Left colon (tissue), 2 donors: Measurements from ENCODE around the gene ENKD1. TPM values are rescaled to one million over a fixed set of nuclear protein-coding genes. Genes with fewer than 3 reads are reported as not detected.
A peak's percentile ranks its signal among the peaks of the same experiment; 100 is the strongest.

Experiments
- ATAC-seq: fragments of 200-7000 bp; cut with Tn5 transposase; one replicate; pipeline ENCODE4 v1.9.1; 2020; ENCODE audit warnings: mild to moderate bottlenecking, moderate library complexity
- DNase-seq, 2 donors: peaks; one replicate each; pipeline ENCODE4 v3.0.0-alpha.2; 2020
- intact Hi-C, 2 donors: fragments of 100-400 bp; cut with DNase I in 1 of 2; cut with micrococcal nuclease in 1 of 2; formaldehyde crosslinking; loops; one replicate each; pipeline versions ENCODE4 v1.11.2 to v1.14.0; 2022; cut with DNase I, micrococcal nuclease
- total RNA-seq, 2 donors: library from RNA; stranded (reverse); fragmentation: NEBNext Ultra II Directional; extraction: Animal tissue kit (Norgen Biotek cat#: 25700); gene quantifications; one replicate each; pipeline ENCODE4 v1.2.1, GENCODE V29; 2021
- donor health status: DM: no; HTN: no; CAD: no.
- donor health status: DM: yes; HTN: yes; CAD: no.

The ENKD1 gene
- total RNA-seq, 2 donors from 2014 or later = 7.4 to 9.0 TPM

- DNase-seq = no peak
- intact Hi-C loops = no loop called here
- ATAC-seq = peak; percentile 76
Measured at GRCh38 chr16:67683767-67684166, 17.2 kb upstream of the ENKD1 start.

GRCh38 chr16:67679935-67680897 is 13.7 kb upstream of the ENKD1 start:
- DNase-seq (no peak), ATAC-seq (no peak)
- intact Hi-C loops = loop anchor here in 1 of 2 donors (10.0 kb wide), 1 partner anchor 125 kb away; the partner anchor contains the start of genes RANBP10 and TSNAXIP1

GRCh38 chr16:67678354-67679023 is 11.9 kb upstream of the ENKD1 start:
- intact Hi-C loops = loop anchor here in 1 of 2 donors (10.0 kb wide), 1 partner anchor 126 kb away; the partner anchor contains the start of genes RANBP10 and TSNAXIP1
- ATAC-seq (peak; percentile 78), DNase-seq (peak in 1 of 2 donors; percentile 56)

- ATAC-seq (no peak), DNase-seq (no peak)
- intact Hi-C loops = loop anchor here in 1 of 2 donors (10.0 kb wide), 1 partner anchor 127 kb away; the partner anchor contains the start of genes RANBP10 and TSNAXIP1
Measured at GRCh38 chr16:67677712-67678111, 11.2 kb upstream of the ENKD1 start.

- ATAC-seq = no peak
- intact Hi-C loops = loop anchor here in 1 of 2 donors (10.0 kb wide), 1 partner anchor 128 kb away; the partner anchor contains the start of genes RANBP10 and TSNAXIP1
- DNase-seq = no peak
Measured at GRCh38 chr16:67676939-67677338, 10.4 kb upstream of the ENKD1 start.

- no peak for ATAC-seq
- intact Hi-C loops = loop anchor here in 1 of 2 donors (10.0 kb wide), 1 partner anchor 128 kb away; the partner anchor contains the start of genes RANBP10 and TSNAXIP1
Measured at GRCh38 chr16:67676516-67676915, 10.0 kb upstream of the ENKD1 start.

GRCh38 chr16:67675999-67676398 is 9.4 kb upstream of the ENKD1 start:
- ATAC-seq (no peak), DNase-seq (no peak)
- intact Hi-C loops = loop anchor here in 1 of 2 donors (10.0 kb wide), 1 partner anchor 129 kb away; the partner anchor contains the start of genes RANBP10 and TSNAXIP1

More at GRCh38 chr16:67676516-67676915, 10.0 kb upstream of the ENKD1 start:
- no peak for DNase-seq

- intact Hi-C loops = loop anchor here in 1 of 2 donors (10.0 kb wide), 1 partner anchor 129 kb away; the partner anchor contains the start of genes RANBP10 and TSNAXIP1
- DNase-seq (no peak), ATAC-seq (no peak)
Measured at GRCh38 chr16:67675579-67675935, 9.0 kb upstream of the ENKD1 start.

GRCh38 chr16:67674851-67675578 is 8.5 kb upstream of the ENKD1 start:
- ATAC-seq = peak; percentile 42
- intact Hi-C loops = loop anchor here in 1 of 2 donors (10.0 kb wide), 1 partner anchor 130 kb away; the partner anchor contains the start of genes RANBP10 and TSNAXIP1
- no peak for DNase-seq

- ATAC-seq (peak; percentile 67), DNase-seq (peak; percentile 83)
- intact Hi-C loops = loop anchor here in 1 of 2 donors (10.0 kb wide), 1 partner anchor 131 kb away; the partner anchor contains the start of genes RANBP10 and TSNAXIP1
Measured at GRCh38 chr16:67673712-67674580, 7.4 kb upstream of the ENKD1 start.

GRCh38 chr16:67672739-67673662 is 6.5 kb upstream of the ENKD1 start:
- ATAC-seq (peak; percentile 57), DNase-seq (peak; percentile 74 to 79)
- intact Hi-C loops = loop anchor here in 1 of 2 donors (10.0 kb wide), 1 partner anchor 132 kb away; the partner anchor contains the start of genes RANBP10 and TSNAXIP1

- intact Hi-C loops = loop anchor here in 1 of 2 donors (10.0 kb wide), 1 partner anchor 132 kb away; the partner anchor contains the start of genes RANBP10 and TSNAXIP1
- DNase-seq = no peak
- ATAC-seq = no peak
Measured at GRCh38 chr16:67672306-67672705, 5.8 kb upstream of the ENKD1 start.

GRCh38 chr16:67669499-67670101 is 3.0 kb upstream of the ENKD1 start:
- DNase-seq = no peak
- no peak for ATAC-seq
- intact Hi-C loops = loop anchor here in 1 of 2 donors (5.0 to 10.0 kb wide), 2 partner anchors 135 to 147 kb away; partner anchors contain the start of genes RANBP10 and TSNAXIP1

GRCh38 chr16:67668495-67669157 is 2.1 kb upstream of the ENKD1 start:
- intact Hi-C loops = loop anchor here in 1 of 2 donors (5.0 kb wide), 1 partner anchor 146 kb away; no protein-coding TSS in a partner anchor
- DNase-seq (no peak), ATAC-seq (no peak)
